Measurements from ENCODE around the gene WFIKKN2.

WFIKKN2 gene

DNA sequence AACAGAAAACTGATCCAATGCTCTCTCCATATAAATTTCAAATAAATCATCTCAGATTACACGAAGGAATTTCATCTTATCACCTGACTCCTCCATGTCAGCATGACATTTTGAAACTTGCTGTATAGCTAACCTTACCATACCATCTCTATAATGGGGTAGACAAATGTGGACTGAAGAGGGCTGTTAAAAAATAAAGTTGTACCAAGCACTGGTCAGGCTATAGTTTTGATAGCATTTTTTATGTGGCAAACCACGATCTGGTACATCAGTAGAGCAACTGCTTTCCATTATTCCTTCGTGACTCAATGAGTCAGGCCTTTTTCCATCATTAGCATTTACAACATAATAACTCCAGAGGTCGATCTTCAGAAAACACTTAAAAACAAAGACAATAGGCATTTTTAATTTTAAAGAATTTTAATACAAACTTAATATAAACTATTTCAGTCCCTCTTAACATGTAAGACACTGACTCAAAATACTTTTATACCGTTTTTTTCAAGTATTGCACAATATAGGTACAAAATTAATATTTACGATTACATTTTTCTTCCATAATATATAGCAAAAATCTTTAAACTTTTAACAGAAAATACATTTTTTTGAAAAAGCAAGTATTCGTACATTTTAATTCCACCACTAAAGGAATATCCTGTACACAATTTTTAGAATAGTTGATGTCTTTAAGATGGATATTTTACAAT lies 26.6 kb downstream of the WFIKKN2 start (continued):
- TF ChIP-seq, protein P1, sequence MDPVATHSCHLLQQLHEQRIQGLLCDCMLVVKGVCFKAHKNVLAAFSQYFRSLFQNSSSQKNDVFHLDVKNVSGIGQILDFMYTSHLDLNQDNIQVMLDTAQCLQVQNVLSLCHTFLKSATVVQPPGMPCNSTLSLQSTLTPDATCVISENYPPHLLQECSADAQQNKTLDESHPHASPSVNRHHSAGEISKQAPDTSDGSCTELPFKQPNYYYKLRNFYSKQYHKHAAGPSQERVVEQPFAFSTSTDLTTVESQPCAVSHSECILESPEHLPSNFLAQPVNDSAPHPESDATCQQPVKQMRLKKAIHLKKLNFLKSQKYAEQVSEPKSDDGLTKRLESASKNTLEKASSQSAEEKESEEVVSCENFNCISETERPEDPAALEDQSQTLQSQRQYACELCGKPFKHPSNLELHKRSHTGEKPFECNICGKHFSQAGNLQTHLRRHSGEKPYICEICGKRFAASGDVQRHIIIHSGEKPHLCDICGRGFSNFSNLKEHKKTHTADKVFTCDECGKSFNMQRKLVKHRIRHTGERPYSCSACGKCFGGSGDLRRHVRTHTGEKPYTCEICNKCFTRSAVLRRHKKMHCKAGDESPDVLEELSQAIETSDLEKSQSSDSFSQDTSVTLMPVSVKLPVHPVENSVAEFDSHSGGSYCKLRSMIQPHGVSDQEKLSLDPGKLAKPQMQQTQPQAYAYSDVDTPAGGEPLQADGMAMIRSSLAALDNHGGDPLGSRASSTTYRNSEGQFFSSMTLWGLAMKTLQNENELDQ (tag by site-specific recombination; IDR thresholded peaks at IDR 0.05; ENCODE audit: low read depth) = no peak
- TF ChIP-seq WT1 (tag by site-specific recombination; IDR thresholded peaks at IDR 0.05) = no peak
- TF ChIP-seq, protein P2, sequence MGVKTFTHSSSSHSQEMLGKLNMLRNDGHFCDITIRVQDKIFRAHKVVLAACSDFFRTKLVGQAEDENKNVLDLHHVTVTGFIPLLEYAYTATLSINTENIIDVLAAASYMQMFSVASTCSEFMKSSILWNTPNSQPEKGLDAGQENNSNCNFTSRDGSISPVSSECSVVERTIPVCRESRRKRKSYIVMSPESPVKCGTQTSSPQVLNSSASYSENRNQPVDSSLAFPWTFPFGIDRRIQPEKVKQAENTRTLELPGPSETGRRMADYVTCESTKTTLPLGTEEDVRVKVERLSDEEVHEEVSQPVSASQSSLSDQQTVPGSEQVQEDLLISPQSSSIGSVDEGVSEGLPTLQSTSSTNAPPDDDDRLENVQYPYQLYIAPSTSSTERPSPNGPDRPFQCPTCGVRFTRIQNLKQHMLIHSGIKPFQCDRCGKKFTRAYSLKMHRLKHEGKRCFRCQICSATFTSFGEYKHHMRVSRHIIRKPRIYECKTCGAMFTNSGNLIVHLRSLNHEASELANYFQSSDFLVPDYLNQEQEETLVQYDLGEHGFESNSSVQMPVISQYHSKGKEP (tag by site-specific recombination; IDR thresholded peaks at IDR 0.05) = 0 out of 2 replicates have a peak, but pooled peaks have one; percentile 3
- TF ChIP-seq ZNF211 (tag by site-specific recombination; IDR thresholded peaks at IDR 0.05; ENCODE audit: low read depth) = no peak
- no peak for TF ChIP-seq ZFP37 (tag by site-specific recombination; IDR thresholded peaks at IDR 0.05)
- TF ChIP-seq ZNF585B (tag by site-specific recombination; IDR thresholded peaks at IDR 0.05) = no peak
- TF ChIP-seq, protein P3, sequence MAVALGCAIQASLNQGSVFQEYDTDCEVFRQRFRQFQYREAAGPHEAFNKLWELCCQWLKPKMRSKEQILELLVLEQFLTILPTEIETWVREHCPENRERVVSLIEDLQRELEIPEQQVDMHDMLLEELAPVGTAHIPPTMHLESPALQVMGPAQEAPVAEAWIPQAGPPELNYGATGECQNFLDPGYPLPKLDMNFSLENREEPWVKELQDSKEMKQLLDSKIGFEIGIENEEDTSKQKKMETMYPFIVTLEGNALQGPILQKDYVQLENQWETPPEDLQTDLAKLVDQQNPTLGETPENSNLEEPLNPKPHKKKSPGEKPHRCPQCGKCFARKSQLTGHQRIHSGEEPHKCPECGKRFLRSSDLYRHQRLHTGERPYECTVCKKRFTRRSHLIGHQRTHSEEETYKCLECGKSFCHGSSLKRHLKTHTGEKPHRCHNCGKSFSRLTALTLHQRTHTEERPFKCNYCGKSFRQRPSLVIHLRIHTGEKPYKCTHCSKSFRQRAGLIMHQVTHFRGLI (tag by site-specific recombination; IDR thresholded peaks at IDR 0.05) = no peak
- no peak for TF ChIP-seq ZNF350 (tag by site-specific recombination; IDR thresholded peaks at IDR 0.05)
- TF ChIP-seq, protein P4, sequence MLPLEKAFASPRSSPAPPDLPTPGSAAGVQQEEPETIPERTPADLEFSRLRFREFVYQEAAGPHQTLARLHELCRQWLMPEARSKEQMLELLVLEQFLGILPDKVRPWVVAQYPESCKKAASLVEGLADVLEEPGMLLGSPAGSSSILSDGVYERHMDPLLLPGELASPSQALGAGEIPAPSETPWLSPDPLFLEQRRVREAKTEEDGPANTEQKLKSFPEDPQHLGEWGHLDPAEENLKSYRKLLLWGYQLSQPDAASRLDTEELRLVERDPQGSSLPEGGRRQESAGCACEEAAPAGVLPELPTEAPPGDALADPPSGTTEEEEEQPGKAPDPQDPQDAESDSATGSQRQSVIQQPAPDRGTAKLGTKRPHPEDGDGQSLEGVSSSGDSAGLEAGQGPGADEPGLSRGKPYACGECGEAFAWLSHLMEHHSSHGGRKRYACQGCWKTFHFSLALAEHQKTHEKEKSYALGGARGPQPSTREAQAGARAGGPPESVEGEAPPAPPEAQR (tag by site-specific recombination; IDR thresholded peaks at IDR 0.05) = no peak
- TF ChIP-seq ZNF548 (tag by site-specific recombination; IDR thresholded peaks at IDR 0.05) = no peak
- TF ChIP-seq ZNF18 (tag by site-specific recombination; IDR thresholded peaks at IDR 0.05) = no peak
- TF ChIP-seq, protein P5, sequence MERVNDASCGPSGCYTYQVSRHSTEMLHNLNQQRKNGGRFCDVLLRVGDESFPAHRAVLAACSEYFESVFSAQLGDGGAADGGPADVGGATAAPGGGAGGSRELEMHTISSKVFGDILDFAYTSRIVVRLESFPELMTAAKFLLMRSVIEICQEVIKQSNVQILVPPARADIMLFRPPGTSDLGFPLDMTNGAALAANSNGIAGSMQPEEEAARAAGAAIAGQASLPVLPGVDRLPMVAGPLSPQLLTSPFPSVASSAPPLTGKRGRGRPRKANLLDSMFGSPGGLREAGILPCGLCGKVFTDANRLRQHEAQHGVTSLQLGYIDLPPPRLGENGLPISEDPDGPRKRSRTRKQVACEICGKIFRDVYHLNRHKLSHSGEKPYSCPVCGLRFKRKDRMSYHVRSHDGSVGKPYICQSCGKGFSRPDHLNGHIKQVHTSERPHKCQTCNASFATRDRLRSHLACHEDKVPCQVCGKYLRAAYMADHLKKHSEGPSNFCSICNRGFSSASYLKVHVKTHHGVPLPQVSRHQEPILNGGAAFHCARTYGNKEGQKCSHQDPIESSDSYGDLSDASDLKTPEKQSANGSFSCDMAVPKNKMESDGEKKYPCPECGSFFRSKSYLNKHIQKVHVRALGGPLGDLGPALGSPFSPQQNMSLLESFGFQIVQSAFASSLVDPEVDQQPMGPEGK (tag by site-specific recombination; IDR thresholded peaks at IDR 0.05) = no peak
- TF ChIP-seq ZNF843 (tag by site-specific recombination; IDR thresholded peaks at IDR 0.05) = no peak
- TF ChIP-seq ZNF623 (tag by site-specific recombination; IDR thresholded peaks at IDR 0.05) = no peak
- TF ChIP-seq, protein P6, sequence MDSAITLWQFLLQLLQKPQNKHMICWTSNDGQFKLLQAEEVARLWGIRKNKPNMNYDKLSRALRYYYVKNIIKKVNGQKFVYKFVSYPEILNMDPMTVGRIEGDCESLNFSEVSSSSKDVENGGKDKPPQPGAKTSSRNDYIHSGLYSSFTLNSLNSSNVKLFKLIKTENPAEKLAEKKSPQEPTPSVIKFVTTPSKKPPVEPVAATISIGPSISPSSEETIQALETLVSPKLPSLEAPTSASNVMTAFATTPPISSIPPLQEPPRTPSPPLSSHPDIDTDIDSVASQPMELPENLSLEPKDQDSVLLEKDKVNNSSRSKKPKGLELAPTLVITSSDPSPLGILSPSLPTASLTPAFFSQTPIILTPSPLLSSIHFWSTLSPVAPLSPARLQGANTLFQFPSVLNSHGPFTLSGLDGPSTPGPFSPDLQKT (IDR thresholded peaks at IDR 0.05; ENCODE audit: borderline replicate concordance, low read depth, low read length) = no peak
- TF ChIP-seq ZBTB8A (tag by site-specific recombination; IDR thresholded peaks at IDR 0.05) = no peak
- no peak for TF ChIP-seq ZFP41 (tag by site-specific recombination; IDR thresholded peaks at IDR 0.05; ENCODE audit: borderline replicate concordance)
- TF ChIP-seq KLF8 (tag by site-specific recombination; IDR thresholded peaks at IDR 0.05) = no peak
- TF ChIP-seq ZNF394 (tag by site-specific recombination; IDR thresholded peaks at IDR 0.05; ENCODE audit: borderline replicate concordance) = no peak
- no peak for TF ChIP-seq TRIM28 (IDR thresholded peaks at IDR 0.05; ENCODE audit: borderline replicate concordance, low read length)
- no peak for TF ChIP-seq ZNF2 (tag by site-specific recombination; IDR thresholded peaks at IDR 0.05)
- TF ChIP-seq ZBTB48 (tag by site-specific recombination; IDR thresholded peaks at IDR 0.05) = no peak
- TF ChIP-seq OSR2 (tag by site-specific recombination; IDR thresholded peaks at IDR 0.05) = no peak
- TF ChIP-seq OVOL3 (tag by site-specific recombination; IDR thresholded peaks at IDR 0.05) = no peak
- peak; percentile 48; the same call in 1 of the 2 replicates for TF ChIP-seq ZEB2 (tag by site-specific recombination; IDR thresholded peaks at IDR 0.05)
- no peak for TF ChIP-seq ZNF560 (tag by site-specific recombination; IDR thresholded peaks at IDR 0.05; ENCODE audit: borderline replicate concordance)

Measured in HEK293 (cell line).